Loucy (cell line): ENCODE measurements around the gene CRYBA1.

Source experiments
- EZH2phosphoT487 ChIP-seq: fragments of 200-600 bp; IDR thresholded peaks from 2 replicates; pipeline ENCODE4 v1.6.1; 2018; ENCODE audit warnings: antibody characterized with exemption, mild to moderate bottlenecking, moderate library complexity, borderline replicate concordance
- TF ChIP-seq, protein P1 (sequence below): fragments of 200-600 bp; sonication (generic); conservative IDR thresholded peaks from 2 replicates; pipeline ENCODE4 v1.5.1; 2014; ENCODE audit warnings: mild to moderate bottlenecking, antibody characterized with exemption, low read length

DNA sequence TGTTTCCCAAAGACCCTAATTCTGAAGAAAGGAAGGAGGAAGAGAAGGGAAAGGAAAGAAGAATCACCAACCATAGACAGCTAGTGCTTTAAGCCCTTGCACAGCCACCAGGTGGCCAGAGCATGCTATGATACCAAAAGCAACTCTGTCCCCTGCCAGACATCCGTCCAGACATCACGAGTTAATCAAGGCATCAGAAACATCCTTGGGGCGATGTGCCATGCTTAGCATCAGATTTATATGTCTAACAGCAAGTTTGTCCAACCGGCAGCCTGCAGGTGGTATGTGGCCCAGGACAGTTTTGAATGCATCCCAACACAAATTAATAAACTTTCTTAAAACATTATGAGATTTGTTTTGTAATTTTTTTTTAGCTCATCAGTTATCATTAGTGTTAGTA, 2.9 kb upstream of the CRYBA1 start:
- TF ChIP-seq, protein P1, sequence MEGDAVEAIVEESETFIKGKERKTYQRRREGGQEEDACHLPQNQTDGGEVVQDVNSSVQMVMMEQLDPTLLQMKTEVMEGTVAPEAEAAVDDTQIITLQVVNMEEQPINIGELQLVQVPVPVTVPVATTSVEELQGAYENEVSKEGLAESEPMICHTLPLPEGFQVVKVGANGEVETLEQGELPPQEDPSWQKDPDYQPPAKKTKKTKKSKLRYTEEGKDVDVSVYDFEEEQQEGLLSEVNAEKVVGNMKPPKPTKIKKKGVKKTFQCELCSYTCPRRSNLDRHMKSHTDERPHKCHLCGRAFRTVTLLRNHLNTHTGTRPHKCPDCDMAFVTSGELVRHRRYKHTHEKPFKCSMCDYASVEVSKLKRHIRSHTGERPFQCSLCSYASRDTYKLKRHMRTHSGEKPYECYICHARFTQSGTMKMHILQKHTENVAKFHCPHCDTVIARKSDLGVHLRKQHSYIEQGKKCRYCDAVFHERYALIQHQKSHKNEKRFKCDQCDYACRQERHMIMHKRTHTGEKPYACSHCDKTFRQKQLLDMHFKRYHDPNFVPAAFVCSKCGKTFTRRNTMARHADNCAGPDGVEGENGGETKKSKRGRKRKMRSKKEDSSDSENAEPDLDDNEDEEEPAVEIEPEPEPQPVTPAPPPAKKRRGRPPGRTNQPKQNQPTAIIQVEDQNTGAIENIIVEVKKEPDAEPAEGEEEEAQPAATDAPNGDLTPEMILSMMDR, result peak; percentile 64
- no peak for TF ChIP-seq EZH2phosphoT487
